Stimulated activated CD8-positive, alpha-beta memory T cell treated with anti-CD3 and anti-CD28 coated beads, Interleukin-2, amount 100 ng/mL, for 1 hour (primary cell): ENCODE measurements around the gene EPHB3.

Experiments used
- DNase-seq, 2 donors: peaks; one replicate each; pipeline ENCODE4 v3.0.0-alpha.2; 2020; ENCODE audit warnings: low read depth in 2 of 2

EPHB3 gene

DNA sequence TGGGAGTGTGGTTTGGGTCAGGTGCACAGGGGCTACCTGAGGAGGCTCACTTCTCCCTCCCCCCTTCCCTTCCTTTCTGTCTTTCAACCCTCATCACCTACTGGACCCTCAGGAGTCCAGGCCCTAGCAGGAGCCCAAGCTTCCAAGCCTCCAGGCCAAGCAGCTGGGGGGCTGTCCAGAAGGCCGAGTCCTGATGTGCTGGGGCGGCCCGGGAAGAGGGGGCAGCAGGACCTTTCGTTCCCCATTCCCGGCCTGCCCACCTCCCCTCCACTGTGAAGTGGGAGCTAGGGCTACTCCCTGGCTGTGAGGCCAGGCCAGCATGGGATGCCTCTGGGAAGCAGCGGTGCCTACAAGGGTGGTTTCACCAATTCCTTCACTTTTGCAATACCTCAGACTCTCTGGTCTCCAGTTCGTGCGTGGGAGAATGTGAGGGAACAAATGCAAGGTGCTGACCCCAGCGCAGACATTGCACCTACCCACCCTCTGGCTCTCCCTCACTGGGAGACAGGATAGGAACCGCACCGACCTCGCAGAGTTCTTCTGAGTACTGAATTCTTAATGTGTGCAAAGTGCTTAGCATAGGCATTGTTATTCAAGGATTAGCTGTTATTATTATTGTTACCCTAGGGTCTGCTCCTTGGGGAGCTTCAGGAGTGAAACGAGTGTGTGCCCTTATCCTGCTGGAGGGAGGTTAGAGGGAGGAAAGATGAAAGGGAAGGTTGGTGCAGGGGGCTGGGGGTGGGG is 2.5 kb downstream of the EPHB3 start:
- DNase-seq: no peak

DNA sequence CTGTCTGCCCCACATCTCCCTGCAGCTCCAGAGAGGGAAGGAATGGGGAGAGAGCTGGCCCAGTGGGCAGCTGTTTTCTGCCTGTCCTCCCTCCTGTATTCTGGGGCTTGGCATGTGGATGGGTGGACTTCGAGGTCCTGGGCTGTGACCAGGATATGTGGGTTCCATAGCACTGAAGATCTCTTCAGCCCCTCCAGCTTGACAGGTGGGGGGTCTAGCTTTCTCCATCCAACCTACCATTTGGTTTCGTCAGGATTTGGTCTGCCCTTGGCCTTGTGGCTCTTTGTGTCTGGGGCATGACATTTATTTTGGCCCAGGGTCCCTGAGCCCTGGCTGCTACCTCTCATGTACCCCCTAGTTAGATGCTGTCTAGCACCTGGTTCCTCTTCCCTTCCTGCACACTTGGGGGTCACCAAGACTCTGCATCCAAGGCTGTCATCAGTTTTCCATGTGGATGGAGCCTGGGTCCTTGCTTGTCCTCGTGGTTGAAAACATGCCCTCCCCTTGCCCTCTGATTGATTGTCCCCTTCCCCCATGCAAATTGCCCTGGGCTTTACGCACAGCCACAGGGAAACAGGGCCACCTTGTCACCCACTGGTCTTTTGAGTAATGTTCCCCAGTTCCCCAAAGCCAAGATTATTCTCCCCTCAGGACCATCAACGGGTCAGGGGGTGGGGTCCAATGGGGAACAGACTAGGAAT is 3.2 kb downstream of the EPHB3 start:
- DNase-seq: no peak

DNA sequence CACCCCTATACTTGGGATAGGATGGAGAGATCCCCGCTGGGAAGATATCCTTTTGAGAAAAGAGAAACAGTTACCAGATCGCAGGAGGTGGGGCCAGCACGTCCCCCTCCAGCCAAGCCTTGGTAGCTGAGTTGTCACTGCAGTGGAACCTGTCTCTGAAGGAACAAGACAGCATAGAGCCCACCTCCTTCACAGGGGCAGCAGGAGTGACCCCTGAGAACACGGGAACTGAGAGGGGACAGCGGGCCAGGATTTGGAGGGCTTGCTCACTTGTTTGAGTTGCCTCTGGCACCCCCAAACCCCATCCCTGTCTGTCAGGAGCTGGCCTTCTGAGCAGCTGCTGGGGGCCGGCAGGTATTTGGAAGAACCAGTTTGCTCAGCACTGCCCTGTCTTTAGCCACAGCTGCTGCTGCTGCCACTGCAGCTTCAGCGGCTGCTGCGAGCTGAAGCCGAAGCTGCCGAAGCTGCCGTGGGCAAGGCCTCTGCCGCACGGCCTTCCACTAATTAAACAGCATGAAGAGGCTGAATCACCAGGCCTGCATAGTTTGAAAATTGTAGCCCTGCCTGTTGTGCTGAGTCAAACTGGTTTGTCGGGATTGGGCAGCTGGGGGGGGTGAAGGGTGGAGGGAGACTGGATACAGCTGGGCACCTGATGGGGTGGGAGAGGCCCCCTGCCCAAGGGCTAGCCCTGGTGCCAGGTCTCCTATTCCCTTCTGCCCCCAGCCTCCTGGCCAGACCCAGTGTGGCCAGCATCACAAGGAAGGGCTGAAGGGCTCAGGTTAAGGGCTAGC is 4.0 kb downstream of the EPHB3 start:
- DNase-seq: no peak

DNA sequence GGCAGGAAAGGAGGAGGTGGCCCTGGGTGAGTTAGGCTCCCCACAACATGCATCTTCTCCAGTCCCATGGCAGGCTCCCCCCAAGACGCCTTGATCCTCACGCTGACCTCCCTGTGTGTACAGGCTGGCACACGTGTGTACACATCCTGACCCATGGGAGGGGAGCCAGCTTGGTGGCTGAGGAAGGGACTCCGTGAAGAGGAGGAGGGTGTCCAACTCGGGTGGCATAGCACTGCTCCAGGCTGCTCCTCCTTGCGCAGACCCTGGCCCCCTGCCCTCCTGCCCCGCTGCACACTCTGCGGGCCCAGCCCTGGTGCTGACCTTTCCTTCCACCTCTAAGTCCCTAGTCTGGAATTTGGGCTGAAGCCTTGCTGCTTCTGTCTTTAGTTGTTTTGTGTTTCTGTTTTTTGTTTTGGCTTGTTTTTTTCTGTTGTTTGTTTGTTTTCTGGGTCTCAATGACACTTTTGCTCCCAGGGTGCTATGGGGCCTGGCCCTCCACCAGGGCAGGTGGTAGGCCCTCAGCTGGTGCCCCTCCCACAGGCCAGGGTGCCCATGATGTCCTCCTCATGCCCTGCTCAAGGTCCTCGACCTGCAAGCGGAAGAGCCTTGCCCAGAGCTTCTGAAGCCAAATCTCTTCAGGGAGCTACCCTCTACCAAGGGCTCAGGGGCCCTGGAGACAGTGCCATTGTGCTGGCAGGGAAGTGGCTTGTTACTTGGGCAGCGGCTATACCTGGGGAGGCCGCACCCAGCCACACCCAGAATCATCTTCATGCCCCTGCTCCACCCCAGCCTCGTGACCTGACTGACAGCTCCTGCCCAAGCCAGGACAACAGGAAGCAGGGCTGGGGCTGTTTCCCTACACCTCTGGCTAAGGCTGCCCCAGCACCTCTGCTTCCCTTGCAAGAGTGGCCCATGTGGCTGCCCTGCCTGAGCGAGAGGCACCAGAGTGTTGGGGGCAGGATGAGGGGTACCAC is 5.1 kb downstream of the EPHB3 start:
- DNase-seq: no peak

DNA sequence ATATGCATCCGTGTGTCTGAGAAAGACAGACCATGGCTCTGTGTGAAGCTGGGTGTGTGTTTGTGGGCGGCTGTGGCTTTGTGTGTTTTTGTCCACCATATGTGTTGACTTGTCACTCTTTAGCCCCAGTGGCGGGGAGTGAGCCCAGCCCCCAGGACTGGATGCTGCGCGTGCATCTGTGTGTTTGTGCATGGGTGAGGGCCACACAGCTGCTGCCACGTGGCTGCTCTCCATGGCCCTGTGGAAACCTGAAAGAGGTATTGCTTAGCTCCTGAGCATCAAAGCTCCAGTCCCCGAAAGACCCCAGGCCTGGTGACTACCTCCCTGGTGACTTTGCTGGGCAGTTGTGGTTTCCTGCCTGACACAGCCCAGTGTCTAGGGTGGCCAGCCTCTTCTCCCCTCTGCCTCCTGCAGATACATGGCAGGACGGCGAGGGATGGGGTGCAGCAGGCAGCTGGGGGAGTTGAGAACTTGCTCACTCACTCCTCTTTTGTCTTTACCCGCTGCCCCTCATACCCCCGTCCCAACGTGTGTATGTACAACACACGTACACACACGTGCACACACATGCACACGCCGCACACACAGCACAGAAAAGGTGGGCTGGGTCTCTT is 6.5 kb downstream of the EPHB3 start:
- no peak for DNase-seq

DNA sequence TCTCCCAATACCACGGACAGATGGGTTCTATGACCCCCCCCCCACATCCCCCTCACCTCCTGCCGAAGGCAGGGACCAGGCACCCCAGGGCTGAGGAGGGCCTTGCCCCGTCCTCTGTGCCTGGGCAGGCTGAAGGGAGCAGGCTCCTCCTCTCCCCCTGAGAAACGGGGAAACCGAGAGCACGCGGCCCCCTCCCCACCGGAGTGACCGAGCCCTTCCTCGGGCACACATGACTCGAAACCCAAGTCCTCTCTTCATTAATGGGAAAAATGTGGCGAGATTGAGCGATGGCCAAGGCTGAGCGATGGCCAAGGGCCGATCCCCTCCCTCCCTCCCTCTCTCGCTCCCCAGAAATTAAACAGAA is 7.0 kb downstream of the EPHB3 start:
- DNase-seq: no peak

DNA sequence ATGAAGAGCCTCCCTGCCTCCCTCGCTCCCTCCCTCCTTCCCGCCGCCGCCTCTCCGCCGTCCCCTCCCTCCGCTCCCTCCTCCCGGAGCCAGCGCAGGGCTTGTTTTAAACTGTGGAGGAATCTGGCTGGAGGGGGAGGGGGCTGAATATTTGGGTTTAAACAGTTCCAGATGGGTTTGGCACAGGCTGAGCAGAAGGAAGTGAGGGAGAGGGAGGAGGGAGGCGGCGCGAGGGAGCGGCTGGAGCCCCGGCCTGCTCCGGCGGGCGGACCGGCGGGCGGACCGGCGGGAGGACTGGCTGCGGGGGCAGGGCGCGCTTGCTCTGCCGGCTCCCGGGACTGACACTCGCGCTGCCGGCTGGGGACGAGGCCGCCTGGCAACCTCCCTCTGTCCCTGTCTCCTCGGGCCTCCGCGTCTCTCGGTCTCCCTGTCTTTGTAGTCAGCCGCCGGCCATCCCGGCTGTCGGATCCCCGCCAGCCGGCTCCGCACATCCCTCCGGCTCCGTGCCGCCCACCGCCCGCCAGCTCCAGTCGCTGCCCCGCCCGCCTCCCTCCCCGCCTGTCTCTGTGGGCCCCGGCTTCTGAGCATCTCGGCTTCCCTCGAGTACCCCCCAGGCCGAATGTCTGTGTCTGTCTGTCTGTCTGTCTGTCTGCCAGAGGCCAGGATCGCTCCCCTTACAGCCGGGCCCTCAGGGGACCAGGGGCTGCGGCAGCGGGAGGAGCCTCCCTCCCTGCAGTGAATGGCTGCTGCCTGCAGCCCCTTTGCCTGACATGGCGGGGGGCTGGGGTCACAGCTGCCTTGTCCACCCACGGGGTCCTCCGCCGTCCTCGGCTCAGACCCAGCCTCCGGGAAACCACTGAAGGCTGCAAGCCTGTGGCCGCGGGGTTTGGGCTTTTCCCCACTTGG is 7.6 kb downstream of the EPHB3 start:
- DNase-seq: no peak

DNA sequence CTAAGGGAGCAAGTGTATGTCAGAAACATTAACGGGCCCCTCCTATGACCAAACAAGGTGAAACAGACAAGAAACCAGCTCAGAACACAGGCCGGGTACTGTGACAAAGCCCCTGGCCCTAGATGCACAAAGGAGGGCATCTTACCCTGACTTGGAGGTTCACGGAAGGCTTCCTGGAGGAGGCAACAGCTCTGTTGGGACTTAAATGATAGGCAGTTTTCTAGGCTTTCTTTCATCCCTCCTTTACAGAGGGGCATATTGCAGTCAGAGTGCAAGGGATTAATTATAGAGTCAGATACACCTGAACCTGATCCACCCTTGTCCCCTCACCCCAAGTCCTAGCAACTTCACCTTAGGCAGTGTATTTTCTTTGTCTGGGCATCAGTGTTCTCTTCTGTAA is 8.4 kb downstream of the EPHB3 start:
- DNase-seq: no peak

DNA sequence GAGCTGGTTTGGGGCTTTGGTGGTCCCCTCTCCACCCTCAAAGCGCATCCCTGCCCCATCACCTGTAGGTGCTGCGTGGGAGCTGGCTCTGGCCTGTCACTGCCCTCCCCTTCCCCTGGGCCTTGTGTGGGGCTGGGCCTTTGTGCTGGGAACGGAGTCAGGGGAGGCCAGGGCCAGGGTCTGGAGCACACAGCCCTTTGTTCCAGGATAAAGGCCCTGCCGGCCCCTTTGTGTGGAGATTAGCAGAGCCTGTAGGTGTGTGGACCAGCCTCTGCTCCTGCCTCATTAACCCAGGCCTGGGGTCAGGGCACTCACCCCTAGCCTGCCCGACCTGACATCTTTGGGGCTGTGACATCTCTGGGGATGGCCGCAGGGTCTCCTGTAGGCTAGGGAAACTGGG is 8.9 kb downstream of the EPHB3 start:
- DNase-seq: no peak

DNA sequence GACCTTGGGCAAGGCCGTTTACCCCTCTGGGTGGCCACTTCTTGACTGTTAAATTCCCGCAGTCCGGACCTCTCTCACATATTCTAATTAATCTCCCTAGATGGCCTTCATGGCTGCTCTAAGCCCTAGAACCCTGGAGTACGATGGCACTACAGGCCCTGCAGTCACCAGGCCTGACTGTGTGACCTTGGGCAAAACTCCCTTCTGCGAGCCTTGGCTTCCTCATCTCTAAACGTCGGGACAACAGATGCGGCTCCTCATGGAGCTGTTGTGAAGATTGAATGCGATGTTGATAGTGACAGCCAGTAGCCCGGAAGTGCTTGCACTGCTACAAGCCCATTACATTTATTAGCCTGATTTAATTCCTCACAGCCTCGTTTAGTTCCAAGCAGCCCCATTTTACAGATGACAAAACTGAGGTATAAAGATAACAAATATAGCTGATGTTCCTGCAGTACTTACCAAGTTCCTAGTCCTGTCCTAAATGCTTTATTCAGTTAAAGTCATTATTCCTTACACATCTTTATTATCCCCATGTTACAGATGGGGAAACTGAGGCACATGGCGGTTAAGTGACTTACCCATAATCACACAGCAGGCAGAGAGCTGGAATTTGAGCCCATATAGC is 10.3 kb downstream of the EPHB3 start:
- DNase-seq: no peak

DNA sequence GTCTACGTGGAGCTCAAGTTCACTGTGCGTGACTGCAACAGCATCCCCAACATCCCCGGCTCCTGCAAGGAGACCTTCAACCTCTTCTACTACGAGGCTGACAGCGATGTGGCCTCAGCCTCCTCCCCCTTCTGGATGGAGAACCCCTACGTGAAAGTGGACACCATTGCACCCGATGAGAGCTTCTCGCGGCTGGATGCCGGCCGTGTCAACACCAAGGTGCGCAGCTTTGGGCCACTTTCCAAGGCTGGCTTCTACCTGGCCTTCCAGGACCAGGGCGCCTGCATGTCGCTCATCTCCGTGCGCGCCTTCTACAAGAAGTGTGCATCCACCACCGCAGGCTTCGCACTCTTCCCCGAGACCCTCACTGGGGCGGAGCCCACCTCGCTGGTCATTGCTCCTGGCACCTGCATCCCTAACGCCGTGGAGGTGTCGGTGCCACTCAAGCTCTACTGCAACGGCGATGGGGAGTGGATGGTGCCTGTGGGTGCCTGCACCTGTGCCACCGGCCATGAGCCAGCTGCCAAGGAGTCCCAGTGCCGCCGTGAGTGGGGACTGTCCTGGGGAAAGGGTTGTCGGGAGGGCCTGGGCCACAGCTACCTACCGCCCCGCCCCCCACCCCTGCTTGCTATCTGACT is 11.2 kb downstream of the EPHB3 start:
- no peak for DNase-seq

DNA sequence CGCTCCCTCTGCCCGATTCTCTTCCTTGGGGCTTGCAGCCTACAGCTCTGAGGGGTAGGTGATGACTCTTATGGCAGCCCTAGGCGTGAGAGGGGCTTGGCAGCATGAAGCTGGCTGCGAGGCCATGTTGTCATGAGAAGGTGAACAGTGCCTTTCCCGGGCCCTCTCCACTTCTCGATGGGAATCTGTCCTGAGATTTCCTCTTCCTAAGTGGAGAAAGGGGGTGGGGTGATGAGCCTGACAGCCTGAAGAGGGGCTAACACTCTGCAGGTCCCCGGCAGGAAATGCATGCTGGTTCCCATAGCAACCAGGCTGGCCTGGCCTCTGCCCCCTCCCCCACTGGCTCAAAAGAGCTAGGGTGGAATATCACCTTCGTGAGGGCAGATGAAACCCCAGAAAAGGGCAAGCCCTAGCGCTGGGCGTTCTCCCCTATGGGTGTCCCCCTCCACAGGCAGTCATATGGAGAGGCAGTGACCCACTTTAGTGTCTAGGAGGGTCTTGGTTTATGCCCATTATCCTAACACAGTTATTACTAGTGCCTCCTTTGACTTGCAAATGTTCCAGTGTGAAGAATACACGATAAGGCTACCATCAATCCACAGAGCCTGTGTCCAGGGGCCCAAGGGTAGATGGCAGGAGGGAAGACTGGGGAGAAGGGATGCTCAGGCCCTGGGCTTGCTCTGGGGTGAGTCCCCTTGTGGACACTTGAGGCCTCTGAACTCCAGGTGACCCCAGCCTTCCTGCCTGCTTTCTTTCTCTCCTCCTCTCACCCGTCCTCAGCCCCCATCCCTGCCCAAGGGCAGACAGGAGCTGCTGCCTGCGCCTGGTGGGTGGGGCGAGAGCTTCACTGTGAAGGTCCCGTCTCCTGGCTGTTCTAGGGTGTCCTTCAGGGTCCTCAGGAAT is 13.2 kb downstream of the EPHB3 start:
- DNase-seq: no peak

DNA sequence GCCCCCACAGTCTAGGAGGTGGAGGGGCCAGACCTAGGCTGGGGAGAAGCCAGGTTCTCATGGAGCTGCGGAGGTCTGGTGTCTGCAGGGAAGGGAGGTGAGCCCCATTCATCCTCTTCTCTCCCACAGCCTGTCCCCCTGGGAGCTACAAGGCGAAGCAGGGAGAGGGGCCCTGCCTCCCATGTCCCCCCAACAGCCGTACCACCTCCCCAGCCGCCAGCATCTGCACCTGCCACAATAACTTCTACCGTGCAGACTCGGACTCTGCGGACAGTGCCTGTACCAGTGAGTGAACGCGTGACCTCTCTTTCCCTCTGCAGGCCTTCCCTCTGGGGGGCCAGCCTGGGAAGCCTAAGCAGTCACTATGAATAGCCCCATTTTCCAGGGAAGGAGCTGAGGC is 14.1 kb downstream of the EPHB3 start:
- no peak for DNase-seq

DNA sequence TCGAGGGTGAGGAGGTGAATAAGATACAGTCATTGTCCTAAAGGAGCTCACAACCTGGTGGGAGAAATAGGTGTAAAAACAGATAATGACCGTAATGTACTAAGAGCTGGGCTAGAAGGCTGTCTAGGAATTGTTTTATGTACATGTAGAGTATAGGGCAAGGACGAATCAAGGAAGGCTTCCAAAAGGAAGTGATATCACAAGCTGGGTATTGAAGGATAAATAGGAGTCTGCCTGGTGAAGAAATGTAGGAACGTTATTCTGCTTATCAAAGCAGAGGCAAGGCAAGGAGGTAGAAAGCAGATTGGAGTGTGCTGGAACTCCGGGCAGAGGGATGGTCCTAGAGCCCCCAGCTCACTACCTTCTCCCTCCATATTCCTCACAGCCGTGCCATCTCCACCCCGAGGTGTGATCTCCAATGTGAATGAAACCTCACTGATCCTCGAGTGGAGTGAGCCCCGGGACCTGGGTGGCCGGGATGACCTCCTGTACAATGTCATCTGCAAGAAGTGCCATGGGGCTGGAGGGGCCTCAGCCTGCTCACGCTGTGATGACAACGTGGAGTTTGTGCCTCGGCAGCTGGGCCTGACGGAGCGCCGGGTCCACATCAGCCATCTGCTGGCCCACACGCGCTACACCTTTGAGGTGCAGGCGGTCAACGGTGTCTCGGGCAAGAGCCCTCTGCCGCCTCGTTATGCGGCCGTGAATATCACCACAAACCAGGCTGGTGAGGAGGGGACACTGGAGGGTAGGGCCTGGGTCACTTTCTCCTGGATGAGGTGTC is 15.1 kb downstream of the EPHB3 start:
- DNase-seq: no peak

DNA sequence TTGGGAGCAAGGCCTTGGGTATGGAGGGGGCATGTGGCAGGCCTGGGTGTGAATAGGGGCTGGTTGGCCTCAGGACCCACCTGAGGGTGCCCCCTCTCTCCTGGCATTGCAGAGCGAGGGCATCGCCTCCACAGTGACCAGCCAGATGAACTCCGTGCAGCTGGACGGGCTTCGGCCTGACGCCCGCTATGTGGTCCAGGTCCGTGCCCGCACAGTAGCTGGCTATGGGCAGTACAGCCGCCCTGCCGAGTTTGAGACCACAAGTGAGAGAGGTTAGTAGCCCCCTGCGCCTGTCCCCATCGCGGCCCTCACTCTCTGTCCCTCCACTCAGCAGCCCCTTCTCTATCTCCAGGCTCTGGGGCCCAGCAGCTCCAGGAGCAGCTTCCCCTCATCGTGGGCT is 16.0 kb downstream of the EPHB3 start:
- no peak for DNase-seq

DNA sequence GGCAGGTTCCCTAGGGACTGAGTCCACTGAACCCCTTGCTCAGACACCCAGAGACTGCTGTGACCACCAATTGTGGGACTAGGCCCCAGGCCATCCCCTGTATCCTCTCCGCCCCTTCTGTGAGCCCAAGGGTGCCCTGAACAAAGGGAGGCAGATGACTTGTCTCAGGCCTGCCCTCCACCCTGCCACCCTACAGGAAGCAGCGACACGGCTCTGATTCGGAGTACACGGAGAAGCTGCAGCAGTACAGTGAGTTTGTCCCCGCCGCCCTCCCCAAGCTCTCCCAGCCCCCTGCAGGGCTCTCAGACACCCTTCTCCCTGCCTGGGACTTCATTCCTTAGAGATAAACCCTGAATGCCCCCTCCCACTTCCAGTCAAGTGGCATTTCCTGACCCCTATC is 16.6 kb downstream of the EPHB3 start:
- DNase-seq: no peak

DNA sequence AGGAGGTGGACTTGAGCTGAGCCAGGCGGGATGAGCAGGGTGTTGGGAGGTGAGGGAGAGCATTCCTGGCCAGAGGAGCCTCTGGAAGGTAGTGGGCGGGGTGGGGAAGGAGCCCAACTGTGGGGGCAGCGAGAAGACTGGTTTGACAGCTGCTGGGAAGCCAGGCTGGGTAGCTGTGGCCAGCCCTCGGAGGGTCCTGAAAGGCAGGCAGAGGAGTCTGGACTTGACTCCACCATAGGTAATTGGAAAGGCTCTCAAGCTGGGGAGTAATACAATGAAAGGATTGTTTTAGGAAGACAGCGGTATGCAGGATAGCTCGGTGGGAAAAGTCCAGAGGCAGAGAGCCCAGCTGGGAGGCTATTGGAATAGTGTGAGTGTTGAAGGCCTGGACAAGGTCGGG is 17.2 kb downstream of the EPHB3 start:
- no peak for DNase-seq
